HG03175 (cell line): Measurements from ENCODE around the gene LTB4R.

ENCODE experiments used
- ATAC-seq: cut with Tn5 transposase; IDR thresholded peaks from one replicate; pipeline ENCODE4 v1.9.1; 2021; ENCODE audit warnings: mild to moderate bottlenecking, moderate library complexity; ENCODE audit not compliant: unreplicated experiment

The LTB4R gene

DNA sequence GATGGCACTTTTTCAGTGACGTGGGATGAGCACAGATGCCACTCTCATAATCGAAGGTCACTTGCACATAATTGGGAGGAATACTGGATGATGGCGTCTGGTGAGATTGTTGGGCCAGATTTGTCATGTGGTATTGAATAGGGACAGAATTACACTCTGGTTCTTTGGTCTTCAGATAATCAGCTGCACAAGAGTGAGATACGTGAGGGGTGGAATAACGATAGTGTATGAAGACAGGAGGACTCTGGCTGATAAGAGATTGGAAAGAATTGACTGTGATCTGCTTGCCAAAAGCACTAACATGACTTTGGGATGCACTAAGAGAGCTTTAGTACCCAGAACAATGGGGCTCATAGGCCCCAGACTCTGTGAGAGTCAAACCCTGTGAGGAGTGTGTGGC lies 32.9 kb upstream of the LTB4R start:
- ATAC-seq: no peak

GRCh38 chr14:24279301-24280186 lies 31.8 kb upstream of the LTB4R start:
- ATAC-seq: peak; percentile 43

GRCh38 chr14:24280797-24281460 lies 30.4 kb upstream of the LTB4R start:
- ATAC-seq: no peak

DNA sequence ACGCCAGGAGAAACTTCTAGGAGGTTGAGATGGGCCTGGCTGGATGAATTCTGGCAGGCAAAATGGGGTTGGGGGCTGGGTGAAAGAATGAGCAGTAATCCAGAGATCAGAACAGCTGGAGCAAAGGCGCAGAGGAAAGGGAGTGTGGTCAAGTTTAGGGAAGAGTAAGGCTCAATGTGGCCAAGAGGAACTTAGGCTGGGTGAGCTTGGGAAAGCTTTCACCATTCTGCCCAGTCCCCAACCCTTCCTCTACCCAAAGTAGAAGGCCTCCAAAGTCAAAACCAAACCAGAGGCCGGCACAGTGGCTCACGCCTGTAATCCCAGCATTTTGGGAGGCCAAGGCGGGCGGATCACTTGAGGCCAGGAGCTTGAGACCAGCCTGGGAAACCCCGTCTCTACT lies 29.7 kb upstream of the LTB4R start:
- no peak for ATAC-seq

GRCh38 chr14:24282736-24283135 lies 28.6 kb upstream of the LTB4R start:
- ATAC-seq: no peak

- ATAC-seq: no peak
These were observed 27.4 kb upstream of the LTB4R start for GRCh38 chr14:24283796-24284460.

DNA sequence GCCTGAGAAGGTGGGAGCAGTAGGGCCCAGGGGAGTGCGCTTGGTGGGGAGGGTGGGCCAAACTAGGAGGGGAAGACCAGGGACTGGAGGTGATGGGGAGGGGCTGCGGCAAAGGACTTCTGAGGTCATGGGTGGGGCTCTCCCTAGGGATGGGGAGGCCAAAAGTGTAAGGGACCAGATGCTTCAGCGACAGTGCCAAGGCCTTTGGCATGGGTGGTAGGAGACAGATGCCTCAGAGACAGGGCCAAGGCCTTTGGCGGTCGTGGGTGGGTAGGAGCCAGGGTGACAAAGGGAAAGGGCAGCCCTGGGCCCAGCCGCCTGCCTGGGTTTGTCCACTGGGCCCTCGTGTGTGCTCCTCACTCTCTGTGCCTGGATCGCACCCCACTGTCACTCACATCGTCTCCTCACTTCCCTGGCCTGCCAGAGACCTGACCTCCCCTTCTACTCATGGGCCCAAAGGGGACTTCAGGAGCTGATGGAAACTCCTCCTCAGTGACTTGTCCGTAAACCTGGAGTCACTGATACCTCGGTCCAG lies 26.7 kb upstream of the LTB4R start:
- no peak for ATAC-seq

DNA sequence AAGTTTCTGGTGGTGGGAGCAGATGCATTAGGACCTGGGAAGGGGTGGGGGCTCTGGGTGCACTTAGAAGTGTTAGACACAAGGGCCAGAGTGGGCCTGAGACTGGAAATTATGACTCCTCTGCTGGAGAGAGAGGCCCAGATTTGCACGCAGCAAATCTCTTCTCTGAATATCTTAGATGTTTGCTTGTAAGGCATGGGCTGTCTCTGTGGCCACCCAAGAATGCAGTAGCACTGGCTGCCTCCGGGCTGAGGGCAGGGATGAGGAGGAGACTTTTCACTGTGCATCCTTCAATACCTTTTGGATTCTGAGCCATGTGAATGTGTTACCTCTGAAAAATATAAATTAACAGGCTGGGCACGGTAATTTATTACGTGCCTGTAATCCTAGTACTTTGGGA lies 26.0 kb upstream of the LTB4R start:
- no peak for ATAC-seq

GRCh38 chr14:24286996-24287395 lies 24.3 kb upstream of the LTB4R start:
- ATAC-seq: no peak

GRCh38 chr14:24289649-24290280 lies 21.5 kb upstream of the LTB4R start:
- ATAC-seq: no peak

DNA sequence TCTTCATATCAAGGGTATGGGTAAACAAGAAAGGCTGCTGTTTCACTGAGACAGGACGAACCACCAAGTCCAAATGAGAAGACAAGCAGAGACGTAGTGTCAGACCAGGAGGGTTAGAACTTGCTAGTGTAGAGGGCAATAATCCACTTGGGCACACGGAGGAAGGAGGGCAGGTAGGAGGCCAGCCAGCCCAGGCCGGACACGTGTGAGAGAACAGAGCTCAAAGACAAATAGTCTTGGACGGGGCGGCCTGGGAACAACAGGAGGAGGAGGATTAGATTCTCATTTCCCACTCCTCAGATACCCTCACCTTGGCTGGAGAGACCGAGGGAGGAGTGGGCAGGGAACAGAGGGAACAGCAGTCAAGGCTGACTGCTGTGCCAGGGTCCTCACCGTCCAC lies 20.6 kb upstream of the LTB4R start:
- ATAC-seq: no peak

GRCh38 chr14:24291446-24292117 lies 19.7 kb upstream of the LTB4R start:
- ATAC-seq: no peak

DNA sequence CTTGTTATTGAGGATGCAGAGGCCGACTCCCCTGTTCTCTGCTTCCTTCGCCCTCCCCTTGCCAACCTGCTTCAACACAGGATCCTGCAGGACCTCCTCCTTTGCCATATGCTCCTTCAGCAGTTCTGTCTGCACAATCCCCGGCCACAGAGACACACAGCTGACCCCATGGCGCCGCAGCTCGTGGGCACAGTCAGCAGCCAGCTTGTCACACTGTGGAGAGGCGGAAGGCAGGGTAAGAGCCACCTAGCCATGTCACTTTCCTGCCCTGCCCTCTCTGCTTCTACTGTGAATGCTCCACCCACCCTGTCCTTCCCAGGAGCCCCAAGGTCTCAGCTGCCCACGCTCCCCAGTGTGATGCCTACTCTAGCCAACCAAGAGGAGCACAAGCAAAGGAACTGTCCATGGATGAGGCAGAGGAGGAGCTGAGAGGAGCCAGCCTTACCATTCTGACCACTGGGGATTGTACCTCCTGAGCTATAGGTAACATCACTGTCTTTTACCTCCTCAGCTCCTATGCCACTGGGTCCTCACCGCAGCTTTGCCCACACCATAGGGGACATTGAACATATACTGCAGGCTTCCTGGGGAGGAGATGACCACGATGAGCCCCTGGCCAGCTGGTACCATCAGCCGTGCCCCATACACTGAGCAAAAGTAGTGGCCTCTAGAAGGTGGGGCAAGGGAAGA lies 19.0 kb upstream of the LTB4R start:
- no peak for ATAC-seq

DNA sequence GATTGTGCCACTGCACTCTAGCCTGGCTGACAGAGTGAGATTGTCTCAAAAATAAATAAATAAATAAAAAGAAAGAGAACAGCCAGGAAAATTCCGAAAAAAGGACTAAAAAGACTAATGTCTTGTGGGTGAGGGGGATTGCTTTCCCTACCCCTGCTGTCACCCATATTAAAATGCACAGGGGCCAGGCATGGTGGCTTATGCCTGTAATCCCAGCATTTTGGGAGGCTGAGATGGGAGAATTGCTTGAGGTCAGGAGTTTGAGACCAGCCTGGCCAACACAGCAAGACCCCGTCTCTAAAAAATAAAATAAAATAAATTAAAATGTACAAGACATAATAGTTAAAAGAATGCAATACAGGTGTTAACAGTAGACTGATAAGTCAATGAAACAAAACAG lies 17.8 kb upstream of the LTB4R start:
- ATAC-seq: no peak

DNA sequence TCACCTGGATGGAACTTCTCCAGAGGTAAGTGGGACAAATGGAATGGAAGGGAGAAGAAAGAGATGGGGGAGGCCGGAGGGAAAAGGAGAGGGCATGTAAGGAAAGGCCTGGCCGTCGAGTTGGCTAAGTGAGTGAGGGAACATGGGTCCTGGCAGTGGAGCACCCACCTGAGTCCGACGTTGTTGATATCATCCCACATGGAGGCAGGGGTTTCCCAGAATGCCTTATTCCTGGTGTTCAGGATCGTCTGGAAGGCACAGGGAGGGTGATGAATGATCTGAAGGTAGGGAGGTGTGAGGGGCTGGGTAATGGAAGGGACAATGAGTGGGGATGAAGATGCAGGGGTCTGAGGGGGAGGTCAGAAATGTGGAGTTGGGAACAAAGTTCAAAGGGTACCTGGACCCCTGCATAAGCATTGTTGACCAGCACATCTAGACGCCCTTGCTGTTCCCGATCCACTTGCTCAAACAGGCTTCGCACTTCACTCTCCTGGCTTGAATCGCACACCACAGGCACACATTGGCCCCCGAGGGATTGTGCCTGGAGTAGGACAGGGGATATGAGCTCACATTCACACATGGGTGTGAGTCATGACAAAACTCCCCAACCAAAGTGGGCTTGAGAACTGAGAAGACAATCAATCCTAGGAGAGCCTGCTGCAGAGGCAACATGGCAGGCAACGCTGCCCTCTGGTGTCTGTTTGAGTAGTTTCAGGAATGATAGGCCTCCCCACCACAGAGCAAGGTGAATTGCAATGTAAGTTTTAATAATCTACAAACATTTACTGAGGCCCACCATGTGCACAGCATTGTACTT lies 14.8 kb upstream of the LTB4R start:
- ATAC-seq: peak; percentile 45

- ATAC-seq: peak; percentile 16
These were observed 13.9 kb upstream of the LTB4R start for GRCh38 chr14:24297190-24297964.

GRCh38 chr14:24298892-24299254 lies 12.4 kb upstream of the LTB4R start:
- peak; percentile 5 for ATAC-seq
